Measurements from ENCODE around the gene POC1A. TPM values are rescaled to one million over a fixed set of nuclear protein-coding genes. Genes with fewer than 3 reads are reported as not detected.

Gene POC1A
- total RNA-seq, 1 experiment from 2014 or later, result 43.0 TPM

DNA sequence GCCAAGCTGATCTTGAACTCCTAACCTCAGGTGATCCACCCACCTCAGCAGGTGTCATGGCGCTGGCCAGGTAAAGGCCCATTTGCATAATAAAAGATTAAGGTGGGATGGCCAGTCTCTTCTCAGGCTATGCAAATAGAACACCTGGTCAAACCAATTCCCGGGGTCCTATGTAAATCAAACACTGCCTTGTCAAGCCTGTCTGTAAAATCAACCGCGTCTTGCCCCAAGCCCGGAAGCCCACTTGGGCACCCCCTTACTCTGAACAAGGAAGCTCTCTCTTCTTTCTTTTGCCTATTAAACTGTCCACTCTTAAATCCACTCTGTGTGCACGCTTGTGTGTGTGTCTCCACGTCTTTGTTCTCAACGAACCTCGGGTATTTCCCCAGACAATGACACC, 13.0 kb upstream of the POC1A start:
- TF ChIP-seq, protein P1, sequence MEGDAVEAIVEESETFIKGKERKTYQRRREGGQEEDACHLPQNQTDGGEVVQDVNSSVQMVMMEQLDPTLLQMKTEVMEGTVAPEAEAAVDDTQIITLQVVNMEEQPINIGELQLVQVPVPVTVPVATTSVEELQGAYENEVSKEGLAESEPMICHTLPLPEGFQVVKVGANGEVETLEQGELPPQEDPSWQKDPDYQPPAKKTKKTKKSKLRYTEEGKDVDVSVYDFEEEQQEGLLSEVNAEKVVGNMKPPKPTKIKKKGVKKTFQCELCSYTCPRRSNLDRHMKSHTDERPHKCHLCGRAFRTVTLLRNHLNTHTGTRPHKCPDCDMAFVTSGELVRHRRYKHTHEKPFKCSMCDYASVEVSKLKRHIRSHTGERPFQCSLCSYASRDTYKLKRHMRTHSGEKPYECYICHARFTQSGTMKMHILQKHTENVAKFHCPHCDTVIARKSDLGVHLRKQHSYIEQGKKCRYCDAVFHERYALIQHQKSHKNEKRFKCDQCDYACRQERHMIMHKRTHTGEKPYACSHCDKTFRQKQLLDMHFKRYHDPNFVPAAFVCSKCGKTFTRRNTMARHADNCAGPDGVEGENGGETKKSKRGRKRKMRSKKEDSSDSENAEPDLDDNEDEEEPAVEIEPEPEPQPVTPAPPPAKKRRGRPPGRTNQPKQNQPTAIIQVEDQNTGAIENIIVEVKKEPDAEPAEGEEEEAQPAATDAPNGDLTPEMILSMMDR (conservative IDR thresholded peaks at IDR 0.05; ENCODE audit: low read depth, low read length), result no peak
- TF ChIP-seq EZH2 (IDR thresholded peaks at IDR 0.05; ENCODE audit: low read length, unreplicated experiment) (no peak), EZH2phosphoT487 (IDR thresholded peaks at IDR 0.05; ENCODE audit: borderline replicate concordance, low read length) (no peak)
- no peaks in the 10 kb centered on the region; the same call in 1 of the 2 replicates for H3K36me3 ChIP-seq (ENCODE audit: low read depth, low read length)
- no peaks in the 10 kb centered on the region for H3F3A ChIP-seq (ENCODE audit: low read length, unreplicated experiment)
- H3K27me3 ChIP-seq (ENCODE audit: low read length), result no peaks in the 10 kb centered on the region
- ATAC-seq, result no peak
- H3K4me3 ChIP-seq (ENCODE audit: low read length), result no peak overlapping the region
- ChIA-PET CTCF (interaction anchor here (0.7 kb wide), 1 partner anchor 218 kb away, joined by 3 read pairs; no protein-coding TSS in a partner anchor), POLR2A (ENCODE audit: unreplicated experiment) (no interaction called here)
- H3K4me2 ChIP-seq (ENCODE audit: low read length), result no peak overlapping the region
- no peak overlapping the region for H3K27ac ChIP-seq (ENCODE audit: low read length)
- BruUV-seq (replicated peaks), result no TSS peak
- no peak for DNase-seq
- no peaks in the 10 kb centered on the region for H3K9me3 ChIP-seq (ENCODE audit: low read length)
- intact Hi-C loops (cut with micrococcal nuclease), result no loop called here
- no peaks in the 10 kb centered on the region for H3K79me2 ChIP-seq (ENCODE audit: low read length)
- no peak overlapping the region for H2AFZ ChIP-seq (ENCODE audit: low read length)
- peaks cover 12% of the 10 kb centered on the region for H3K4me1 ChIP-seq (ENCODE audit: insufficient read depth, low read length)
- no peaks in the 10 kb centered on the region for H4K20me1 ChIP-seq (ENCODE audit: low read length)
- H3K9ac ChIP-seq (ENCODE audit: low read length), result no peak overlapping the region
- H3K9me2 ChIP-seq (replicated peaks; ENCODE audit: low read length), result no peaks in the 10 kb centered on the region

DNA sequence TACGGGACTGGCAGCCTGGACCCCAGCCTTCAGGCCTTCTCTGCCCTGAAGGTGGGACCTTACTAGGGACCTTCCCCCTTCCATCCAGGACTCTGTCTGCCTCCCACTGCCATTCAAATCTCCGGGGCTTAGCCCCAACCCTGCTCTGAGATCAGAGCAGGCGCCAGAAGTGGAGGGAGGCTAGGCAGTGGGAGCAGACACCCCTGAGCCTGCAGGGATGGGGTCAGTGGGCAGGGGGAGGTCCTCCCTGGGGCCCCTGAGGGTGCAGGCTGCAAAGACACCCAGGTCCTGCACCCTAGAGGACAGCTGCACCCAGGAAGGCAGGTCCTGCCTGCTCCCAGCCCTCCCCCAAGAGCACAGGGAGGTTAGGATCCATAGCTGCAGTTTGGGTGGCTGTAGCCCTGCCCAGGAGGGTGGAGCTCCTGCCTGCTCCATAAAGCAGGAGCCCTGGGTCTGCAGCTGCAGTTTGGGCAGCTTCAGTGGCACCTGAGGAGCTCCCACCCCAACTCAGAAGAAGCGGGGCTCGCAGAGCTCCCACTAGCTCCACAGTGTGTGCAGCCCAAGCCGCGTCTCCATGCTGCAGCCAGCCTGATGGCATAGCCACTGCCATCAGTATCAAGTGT, 8.1 kb upstream of the POC1A start:
- Histone ChIP-seq H4K20me1 (ENCODE audit: low read length) (no peaks in the 10 kb centered on the region), H3K27me3 (ENCODE audit: low read length) (no peaks in the 10 kb centered on the region), H3K4me2 (ENCODE audit: low read length) (no peak overlapping the region), H3K27ac (ENCODE audit: low read length) (no peak overlapping the region), H3K79me2 (ENCODE audit: low read length) (no peaks in the 10 kb centered on the region), H2AFZ (ENCODE audit: low read length) (no peak overlapping the region), H3K4me1 (ENCODE audit: insufficient read depth, low read length) (no peaks in the 10 kb centered on the region), H3K36me3 (ENCODE audit: low read depth, low read length) (no peaks in the 10 kb centered on the region; the same call in 1 of the 2 replicates), H3K9me2 (replicated peaks; ENCODE audit: low read length) (no peaks in the 10 kb centered on the region), H3F3A (ENCODE audit: low read length, unreplicated experiment) (no peaks in the 10 kb centered on the region), H3K9me3 (ENCODE audit: low read length) (no peaks in the 10 kb centered on the region), H3K9ac (ENCODE audit: low read length) (no peak overlapping the region), H3K4me3 (ENCODE audit: low read length) (no peak overlapping the region)
- CTCF ChIA-PET, result no interaction called here
- no TSS peak for BruUV-seq (replicated peaks)
- POLR2A ChIA-PET (ENCODE audit: unreplicated experiment), result no interaction called here
- DNase-seq (no peak), ATAC-seq (peak; percentile 88)
- TF ChIP-seq, protein P1 (conservative IDR thresholded peaks at IDR 0.05; ENCODE audit: low read depth, low read length), result no peak
- TF ChIP-seq EZH2phosphoT487 (IDR thresholded peaks at IDR 0.05; ENCODE audit: borderline replicate concordance, low read length) (no peak), EZH2 (IDR thresholded peaks at IDR 0.05; ENCODE audit: low read length, unreplicated experiment) (no peak)
- intact Hi-C loops (cut with micrococcal nuclease), result no loop called here

DNA sequence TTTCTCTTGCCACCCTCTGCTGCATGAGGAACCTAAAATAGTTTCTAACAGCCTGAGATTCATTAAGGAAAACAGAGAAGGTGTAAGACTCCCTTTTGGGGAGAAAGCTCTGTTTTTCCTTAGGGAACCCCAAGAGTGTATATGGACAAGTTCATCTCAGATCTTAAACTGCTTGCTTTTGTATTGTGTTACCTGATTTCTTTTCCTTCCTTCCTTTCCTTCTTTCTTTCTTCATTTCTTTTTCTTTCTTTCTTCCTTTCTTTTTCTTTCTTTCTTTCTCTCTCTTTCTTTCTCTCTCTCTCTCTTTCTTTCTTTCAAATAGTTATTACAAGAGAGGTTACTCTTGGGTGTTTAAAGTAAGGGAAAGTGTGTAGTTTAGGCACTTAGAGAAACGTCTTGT, 5.3 kb upstream of the POC1A start:
- H2AFZ ChIP-seq (ENCODE audit: low read length), result 0 out of 2 replicates have a peak overlapping the region, but pooled peaks have one; percentile 16
- CTCF ChIA-PET, result no interaction called here
- H3K4me2 ChIP-seq (ENCODE audit: low read length), result no peak overlapping the region
- H3K4me1 ChIP-seq (ENCODE audit: insufficient read depth, low read length), result peaks cover 5% of the 10 kb centered on the region
- H3K9ac ChIP-seq (ENCODE audit: low read length), result no peak overlapping the region
- H3K4me3 ChIP-seq (ENCODE audit: low read length), result no peak overlapping the region
- POLR2A ChIA-PET (ENCODE audit: unreplicated experiment), result no interaction called here
- TF ChIP-seq, protein P1 (conservative IDR thresholded peaks at IDR 0.05; ENCODE audit: low read depth, low read length), result no peak
- TF ChIP-seq EZH2phosphoT487 (IDR thresholded peaks at IDR 0.05; ENCODE audit: borderline replicate concordance, low read length) (no peak), EZH2 (IDR thresholded peaks at IDR 0.05; ENCODE audit: low read length, unreplicated experiment) (no peak)
- BruUV-seq (replicated peaks), result no TSS peak
- DNase-seq (no peak), ATAC-seq (no peak)
- no peaks in the 10 kb centered on the region for H3F3A ChIP-seq (ENCODE audit: low read length, unreplicated experiment)
- H4K20me1 ChIP-seq (ENCODE audit: low read length), result no peaks in the 10 kb centered on the region
- no peaks in the 10 kb centered on the region; the same call in 1 of the 2 replicates for H3K36me3 ChIP-seq (ENCODE audit: low read depth, low read length)
- H3K79me2 ChIP-seq (ENCODE audit: low read length), result no peaks in the 10 kb centered on the region
- no peaks in the 10 kb centered on the region for H3K9me2 ChIP-seq (replicated peaks; ENCODE audit: low read length)
- no peak overlapping the region for H3K27ac ChIP-seq (ENCODE audit: low read length)
- H3K9me3 ChIP-seq (ENCODE audit: low read length), result no peaks in the 10 kb centered on the region
- intact Hi-C loops (cut with micrococcal nuclease), result no loop called here
- no peaks in the 10 kb centered on the region for H3K27me3 ChIP-seq (ENCODE audit: low read length)
